B cell (primary cell): ENCODE measurements around the gene INO80D. TPM values are rescaled to one million over a fixed set of nuclear protein-coding genes. Genes with fewer than 3 reads are reported as not detected.

Experiments
- ATAC-seq: fragments of 200-7000 bp; cut with Tn5 transposase; one replicate; pipeline ENCODE4 v1.10.0; 2021; ENCODE audit warnings: low read depth, mild to moderate bottlenecking, moderate number of reproducible peaks, moderate library complexity
- CTCF ChIA-PET: fragments of 350-600 bp; sonication (Branson Sonifier 250); formaldehyde crosslinking; loops from one replicate; lab custom pipeline; 2021; ENCODE audit warnings: antibody characterized with exemption, inconsistent platforms; lab: Charles Lee
- POLR2A ChIA-PET: fragments of 350-600 bp; sonication (Branson Sonifier 250); formaldehyde crosslinking; loops from one replicate; lab custom pipeline; 2021; ENCODE audit warnings: antibody characterized with exemption; lab: Charles Lee
- DNase-seq: peaks from one replicate; pipeline ENCODE4 v3.0.0; 2013
- H2AFZ ChIP-seq: 2 replicates; pipeline ENCODE4 v1.6.1; 2012; ENCODE audit warnings: mild to moderate bottlenecking, low read depth, low read length; ENCODE audit not compliant: insufficient read depth, poor library complexity, severe bottlenecking
- H3K27ac ChIP-seq, 2 donors: 1 replicate in 1 of 2; 2 replicates in 1 of 2; pipeline ENCODE4 v1.5.1; 2012 to 2013; ENCODE audit warnings: low read length in 2 of 2, mild to moderate bottlenecking in 2 of 2, moderate library complexity in 1 of 2
- H3K27me3 ChIP-seq, 4 experiments: fragments of 200-600 bp in 1 of 4; sonication (generic) in 1 of 4; replicated peaks in 1 of 4; 1 replicate in 2 of 4; 2 replicates in 2 of 4; pipeline versions ENCODE4 v1.6.1 to v1.7.0; 2013 to 2016; ENCODE audit warnings: low read length in 3 of 4, mild to moderate bottlenecking in 2 of 4, mixed read lengths in 1 of 4, moderate library complexity in 1 of 4; ENCODE audit not compliant: insufficient read depth in 4 of 4, control insufficient read depth in 3 of 4; ENCODE audit errors: control extremely low read depth in 1 of 4
- H3K36me3 ChIP-seq, 2 experiments: replicated peaks in 1 of 2; 1 replicate in 1 of 2; 2 replicates in 1 of 2; pipeline versions ENCODE4 v1.6.1 to v1.7.1; 2013; ENCODE audit warnings: low read length in 1 of 2; ENCODE audit not compliant: insufficient read depth in 2 of 2, control insufficient read depth in 1 of 2; ENCODE audit errors: control extremely low read depth in 1 of 2, extremely low read depth in 1 of 2
- H3K4me1 ChIP-seq, 2 donors: fragments of 200-600 bp in 1 of 2; sonication (generic) in 1 of 2; 1 replicate in 1 of 2; 2 replicates in 1 of 2; pipeline versions ENCODE4 v1.5.1 to v1.6.1; 2013 to 2017; ENCODE audit warnings: low read length in 2 of 2; ENCODE audit not compliant: control insufficient read depth in 2 of 2, insufficient read depth in 2 of 2
- H3K4me2 ChIP-seq: replicated peaks from 2 replicates; pipeline ENCODE3; 2012; ENCODE audit warnings: mild to moderate bottlenecking, low read depth, low read length; ENCODE audit not compliant: poor library complexity, severe bottlenecking
- H3K4me3 ChIP-seq, 5 experiments: fragments of 200-600 bp in 1 of 5; sonication (generic) in 1 of 5; 1 replicate in 3 of 5; 2 replicates in 2 of 5; pipeline versions ENCODE4 v1.5.1 to v1.7.0; 2011 to 2016; ENCODE audit warnings: low read length in 4 of 5, mild to moderate bottlenecking in 4 of 5, low read depth in 2 of 5, control low read depth in 1 of 5, moderate library complexity in 1 of 5; ENCODE audit not compliant: insufficient read depth in 1 of 5; ENCODE audit errors: control extremely low read depth in 1 of 5, extremely low read depth in 1 of 5
- H3K79me2 ChIP-seq: fragments of 200-600 bp; sonication (generic); one replicate; pipeline ENCODE4 v1.6.0; 2016; ENCODE audit warnings: low read length; ENCODE audit not compliant: control insufficient read depth, insufficient read depth
- H3K9ac ChIP-seq: fragments of 200-600 bp; sonication (generic); 2 replicates; pipeline ENCODE4 v1.6.1; 2017; ENCODE audit warnings: mild to moderate bottlenecking, low read length, moderate library complexity
- H3K9me3 ChIP-seq, 3 donors: one replicate each; pipeline versions ENCODE4 v1.6.1 to v1.7.1; 2013; ENCODE audit warnings: low read length in 2 of 3; ENCODE audit not compliant: control insufficient read depth in 2 of 3, insufficient read depth in 1 of 3; ENCODE audit errors: control extremely low read depth in 1 of 3
- H4K20me1 ChIP-seq: 2 replicates; pipeline ENCODE4 v1.6.0; 2012; ENCODE audit warnings: mild to moderate bottlenecking, low read length; ENCODE audit not compliant: insufficient read depth, control insufficient read depth, poor library complexity, severe bottlenecking
- H3K27ac Mint-ChIP-seq: one replicate; pipeline ENCODE4 v1.8.0; 2021; ENCODE audit warnings: mixed read lengths
- H3K27me3 Mint-ChIP-seq: one replicate; pipeline ENCODE4 v1.8.0; 2021; ENCODE audit warnings: mixed read lengths
- H3K4me1 Mint-ChIP-seq: one replicate; pipeline ENCODE4 v1.8.0; 2021; ENCODE audit warnings: mixed read lengths
- H3K4me3 Mint-ChIP-seq: one replicate; pipeline ENCODE4 v1.8.0; 2021; ENCODE audit warnings: mixed read lengths
- H3K9me3 Mint-ChIP-seq: one replicate; pipeline ENCODE4 v1.8.0; 2022; ENCODE audit warnings: mixed read lengths; ENCODE audit not compliant: insufficient read depth
- EZH2 ChIP-seq: IDR thresholded peaks from 2 replicates; pipeline ENCODE4 v1.6.1; 2012; ENCODE audit warnings: borderline replicate concordance, low read depth, mild to moderate bottlenecking, moderate library complexity, low read length; ENCODE audit not compliant: insufficient read depth, poor library complexity, severe bottlenecking
- WGBS: methylation state at CpG from one replicate; pipeline ENCODE4 v1.1.5; 2013; ENCODE audit warnings: missing lambda C conversion rate; ENCODE audit not compliant: insufficient coverage; 5-methylcytosine and 5-hydroxymethylcytosine counted together
- intact Hi-C: fragments of 100-400 bp; cut with micrococcal nuclease; formaldehyde crosslinking; loops from one replicate; pipeline ENCODE4 v1.10.0; 2022
- polyA plus RNA-seq: library from polyadenylated mRNA; depleted of rRNA; stranded (reverse); fragments of >200 nt; gene quantifications from 2 replicates; pipeline ENCODE4 v1.2.3, GENCODE V29; 2012
- total RNA-seq, 2 donors: library from RNA; stranded (reverse); fragments of 120-200 nt in 1 of 2; gene quantifications; 1 replicate in 1 of 2; 2 replicates in 1 of 2; pipeline versions ENCODE4 v1.2.3 to v1.2.4, GENCODE V29; 2013 to 2022
- TF ChIP-seq, protein P1 (sequence below): fragments of 200-600 bp; IDR thresholded peaks from one replicate; pipeline ENCODE4 v1.8.0; 2022; ENCODE audit warnings: antibody characterized with exemption, mild to moderate bottlenecking

INO80D gene
- total and polyA plus RNA-seq, 2 donors (not counting 1 experiment from before 2014, with no cell fraction given): 6.3 to 61.2 TPM

DNA sequence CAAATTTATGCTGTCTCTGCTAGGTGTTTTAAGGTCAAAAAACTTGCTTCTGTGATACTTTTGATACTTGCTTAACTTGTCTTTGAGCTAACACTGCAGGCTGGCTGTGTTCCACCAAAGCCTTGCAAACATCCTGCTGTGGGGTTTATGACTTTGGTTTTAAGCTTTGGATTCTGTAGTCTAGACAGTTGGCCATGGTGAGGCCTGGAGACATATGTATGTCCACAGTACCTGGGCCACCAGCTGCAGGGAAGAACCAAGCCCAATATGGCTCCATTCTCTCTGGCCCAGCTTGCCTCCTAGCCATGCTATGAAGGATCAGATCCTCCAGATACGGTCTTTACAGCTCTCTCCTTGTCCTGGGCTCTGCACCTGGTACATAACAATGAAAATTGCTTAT, 113.9 kb downstream of the INO80D start:
- no peak overlapping the region for H3K4me2 ChIP-seq
- H3K9me3 Mint-ChIP-seq: no peaks in the 10 kb centered on the region
- H3K79me2 ChIP-seq: no peaks in the 10 kb centered on the region
- TF ChIP-seq EZH2: no peak
- TF ChIP-seq, protein P1, sequence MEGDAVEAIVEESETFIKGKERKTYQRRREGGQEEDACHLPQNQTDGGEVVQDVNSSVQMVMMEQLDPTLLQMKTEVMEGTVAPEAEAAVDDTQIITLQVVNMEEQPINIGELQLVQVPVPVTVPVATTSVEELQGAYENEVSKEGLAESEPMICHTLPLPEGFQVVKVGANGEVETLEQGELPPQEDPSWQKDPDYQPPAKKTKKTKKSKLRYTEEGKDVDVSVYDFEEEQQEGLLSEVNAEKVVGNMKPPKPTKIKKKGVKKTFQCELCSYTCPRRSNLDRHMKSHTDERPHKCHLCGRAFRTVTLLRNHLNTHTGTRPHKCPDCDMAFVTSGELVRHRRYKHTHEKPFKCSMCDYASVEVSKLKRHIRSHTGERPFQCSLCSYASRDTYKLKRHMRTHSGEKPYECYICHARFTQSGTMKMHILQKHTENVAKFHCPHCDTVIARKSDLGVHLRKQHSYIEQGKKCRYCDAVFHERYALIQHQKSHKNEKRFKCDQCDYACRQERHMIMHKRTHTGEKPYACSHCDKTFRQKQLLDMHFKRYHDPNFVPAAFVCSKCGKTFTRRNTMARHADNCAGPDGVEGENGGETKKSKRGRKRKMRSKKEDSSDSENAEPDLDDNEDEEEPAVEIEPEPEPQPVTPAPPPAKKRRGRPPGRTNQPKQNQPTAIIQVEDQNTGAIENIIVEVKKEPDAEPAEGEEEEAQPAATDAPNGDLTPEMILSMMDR: no peak
- no peak overlapping the region for H3K27ac ChIP-seq
- H3K9me3 ChIP-seq: peaks cover 0 to under 1% (median 0%) of the 10 kb centered on the region in 3 donors
- H2AFZ ChIP-seq: no peak overlapping the region
- H3K27ac Mint-ChIP-seq: no peak overlapping the region
- H3K4me3 ChIP-seq: no peak overlapping the region
- ChIA-PET CTCF (no interaction called here), POLR2A (no interaction called here)
- no peak overlapping the region for H3K4me3 Mint-ChIP-seq
- H3K4me1 ChIP-seq: no peaks in the 10 kb centered on the region
- no peak for DNase-seq
- H4K20me1 ChIP-seq: no peaks in the 10 kb centered on the region
- H3K27me3 Mint-ChIP-seq: peaks cover 16% of the 10 kb centered on the region
- intact Hi-C loops: no loop called here
- ATAC-seq: no peak
- WGBS: 88% methylated on average over 1 of the region's 1 CpG
- no peaks in the 10 kb centered on the region for H3K27me3 ChIP-seq
- no peak overlapping the region for H3K9ac ChIP-seq
- H3K4me1 Mint-ChIP-seq: no peaks in the 10 kb centered on the region
- no peaks in the 10 kb centered on the region for H3K36me3 ChIP-seq

GRCh38 chr2:205970348-205970747, 115.6 kb downstream of the INO80D start:
- Histone ChIP-seq H3K36me3 (no peaks in the 10 kb centered on the region), H4K20me1 (no peaks in the 10 kb centered on the region), H3K9me3 (no peaks in the 10 kb centered on the region), H2AFZ (no peak overlapping the region), H3K4me1 (no peaks in the 10 kb centered on the region), H3K27ac (no peak overlapping the region), H3K4me2 (no peak overlapping the region), H3K9ac (no peak overlapping the region), H3K27me3 (no peaks in the 10 kb centered on the region), H3K79me2 (no peaks in the 10 kb centered on the region), H3K4me3 (no peak overlapping the region)
- intact Hi-C loops: no loop called here
- ATAC-seq (no peak), DNase-seq (no peak)
- ChIA-PET CTCF (no interaction called here), POLR2A (no interaction called here)
- Mint-ChIP-seq H3K9me3 (no peaks in the 10 kb centered on the region), H3K4me3 (no peak overlapping the region), H3K27ac (no peak overlapping the region), H3K27me3 (peaks cover 18% of the 10 kb centered on the region), H3K4me1 (no peaks in the 10 kb centered on the region)
- no peak for TF ChIP-seq EZH2
- TF ChIP-seq, protein P1: no peak
- WGBS: 90% methylated on average over 2 of the region's 5 CpGs
